Kidney (tissue), 14 donors: ENCODE measurements around the gene UNC13B. TPM values are rescaled to one million over a fixed set of nuclear protein-coding genes. Genes with fewer than 3 reads are reported as not detected.

Experiments used
- DNase-seq, 5 donors: peaks; one replicate each; pipeline ENCODE4 v3.0.0-alpha.2; 2013 to 2020
- FAIRE-seq: peaks from 2 replicates; lab custom pipeline; 2012; peaks lifted over from hg19 to GRCh38; lab: Jason Lieb, UNC
- H3K27ac ChIP-seq, 2 donors: one replicate each; pipeline ENCODE4 v1.7.0; 2013; ENCODE audit warnings: low read depth in 2 of 2, low read length in 2 of 2, inconsistent platforms in 1 of 2
- H3K27me3 ChIP-seq: one replicate; pipeline ENCODE4 v1.7.1; 2013; ENCODE audit warnings: low read length, inconsistent platforms; ENCODE audit not compliant: control insufficient read depth, insufficient read depth
- H3K36me3 ChIP-seq, 3 donors: one replicate each; pipeline versions ENCODE4 v1.7.0 to v1.7.1; 2013; ENCODE audit warnings: low read length in 3 of 3, control low read depth in 1 of 3, inconsistent platforms in 1 of 3; ENCODE audit not compliant: insufficient read depth in 3 of 3, control insufficient read depth in 2 of 3
- H3K4me1 ChIP-seq, 3 donors: one replicate each; pipeline versions ENCODE4 v1.7.0 to v1.7.1; 2013; ENCODE audit warnings: low read length in 3 of 3, inconsistent platforms in 1 of 3, low read depth in 1 of 3; ENCODE audit not compliant: control insufficient read depth in 2 of 3, insufficient read depth in 2 of 3
- H3K4me3 ChIP-seq, 3 donors: one replicate each; pipeline versions ENCODE4 v1.7.0 to v1.8.1; 2013; ENCODE audit warnings: low read length in 3 of 3, control low read depth in 1 of 3, inconsistent platforms in 1 of 3
- H3K9ac ChIP-seq, 3 donors: one replicate each; pipeline versions ENCODE4 v1.7.0 to v1.7.1; 2013; ENCODE audit warnings: low read length in 3 of 3, control low read depth in 1 of 3, inconsistent platforms in 1 of 3
- H3K9me3 ChIP-seq, 3 donors: one replicate each; pipeline versions ENCODE4 v1.7.0 to v1.7.1; 2013; ENCODE audit warnings: low read length in 3 of 3, control low read depth in 1 of 3, inconsistent platforms in 1 of 3; ENCODE audit not compliant: control insufficient read depth in 2 of 3, insufficient read depth in 1 of 3
- CTCF ChIP-seq: IDR thresholded peaks from 3 replicates; pipeline ENCODE4 v1.5.1; 2012; ENCODE audit warnings: mild to moderate bottlenecking, moderate library complexity, borderline replicate concordance; ENCODE audit not compliant: insufficient read depth; ENCODE audit errors: extremely low read depth
- intact Hi-C: fragments of 100-400 bp; cut with DNase I; formaldehyde crosslinking; loops from one replicate; pipeline ENCODE4 v1.11.1; 2022
- polyA plus RNA-seq: library from polyadenylated mRNA; stranded (reverse); fragments of 350-450 nt; fragmentation: Illumina TruSeq; extraction: RNeasy Lipid Tissue Mini Kit (QIAGEN cat#74804); gene quantifications from one replicate; pipeline ENCODE4 v1.2.3, GENCODE V29; 2014; ENCODE audit warnings: low read depth, low replicate concordance; ENCODE audit not compliant: insufficient read depth
- total RNA-seq: library from RNA; stranded (reverse); fragmentation: NEBNext Ultra II Directional; extraction: Animal tissue kit (Norgen Biotek cat#: 25700); gene quantifications from one replicate; pipeline ENCODE4 v1.2.1, GENCODE V29; 2021
- donor health status: control.
- donor health status: control.
- donor health status: control.
- donor health status: control.
- donor health status: control.
- donor health status: DM: yes; HTN: yes; CAD: no.
- donor health status: Normal renal cell carcinoma (clear cell type).

Gene UNC13B
- total and polyA plus RNA-seq, 2 donors from 2014 or later: 20.8 to 43.6 TPM

- intact Hi-C loops: no loop called here
- no peak for DNase-seq
- FAIRE-seq: no peak
Measured at GRCh38 chr9:35226651-35227050, 64.8 kb downstream of the UNC13B start.

GRCh38 chr9:35227284-35227683 is 65.5 kb downstream of the UNC13B start:
- no peak for TF ChIP-seq CTCF
- DNase-seq: no peak
- H3K36me3 ChIP-seq: no peaks in the 10 kb centered on the region
- H3K4me3 ChIP-seq: no peak overlapping the region
- H3K9me3 ChIP-seq: no peaks in the 10 kb centered on the region
- H3K27me3 ChIP-seq: no peaks in the 10 kb centered on the region
- intact Hi-C loops: no loop called here
- peaks cover 0 to 14% (median 4%) of the 10 kb centered on the region in 3 donors for H3K4me1 ChIP-seq
- FAIRE-seq: no peak
- H3K9ac ChIP-seq: no peak overlapping the region
- H3K27ac ChIP-seq: no peak overlapping the region

More at GRCh38 chr9:35226651-35227050, 64.8 kb downstream of the UNC13B start:
- Histone ChIP-seq H3K9ac (no peak overlapping the region), H3K4me3 (no peak overlapping the region), H3K9me3 (no peaks in the 10 kb centered on the region), H3K36me3 (no peaks in the 10 kb centered on the region), H3K27me3 (no peaks in the 10 kb centered on the region), H3K27ac (no peak overlapping the region), H3K4me1 (peaks cover 0 to 14% (median 4%) of the 10 kb centered on the region in 3 donors)
- no peak for TF ChIP-seq CTCF

- H3K27me3 ChIP-seq: no peaks in the 10 kb centered on the region
- TF ChIP-seq CTCF: no peak
- FAIRE-seq (no peak), DNase-seq (peak in 2 of 5 donors; percentile 59 to 63)
- H3K4me1 ChIP-seq: peaks cover 0 to 14% (median 4%) of the 10 kb centered on the region in 3 donors
- no peak overlapping the region for H3K27ac ChIP-seq
- no peaks in the 10 kb centered on the region for H3K36me3 ChIP-seq
- no peak overlapping the region for H3K4me3 ChIP-seq
- no peak overlapping the region for H3K9ac ChIP-seq
- no peaks in the 10 kb centered on the region for H3K9me3 ChIP-seq
- intact Hi-C loops: no loop called here
Measured at GRCh38 chr9:35229066-35229778, 67.4 kb downstream of the UNC13B start.
